ENCODE data around the gene YPEL4. TPM values are rescaled to one million over a fixed set of nuclear protein-coding genes. Genes with fewer than 3 reads are reported as not detected.

Gene YPEL4
- total RNA-seq, 1 experiment from 2014 or later = 0.32 TPM

DNA sequence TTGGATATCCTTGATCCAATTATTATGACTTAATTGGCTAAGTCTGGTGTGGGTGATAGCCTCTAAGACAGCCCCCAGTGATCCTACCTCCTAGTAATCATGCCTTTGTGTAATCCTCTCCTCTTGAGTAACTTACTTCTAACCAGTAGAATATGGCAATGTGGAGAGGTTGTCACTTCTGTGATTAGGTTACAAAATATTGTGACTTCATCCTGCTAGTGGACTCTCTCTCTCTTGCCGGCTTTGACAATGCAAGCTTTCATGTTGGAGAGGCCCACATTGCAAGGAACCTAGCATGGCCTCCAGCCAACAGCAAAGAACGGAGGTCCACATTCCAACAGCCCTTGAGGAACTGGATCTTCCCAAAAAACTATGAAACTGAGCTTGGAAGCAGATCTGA lies 19.5 kb downstream of the YPEL4 start (continued):
- no peak for TF ChIP-seq ZNF274 (IDR thresholded peaks at IDR 0.05; ENCODE audit: low read depth, low read length)
- TF ChIP-seq EGR1 (IDR thresholded peaks at IDR 0.05; ENCODE audit: low read depth) = no peak
- TF ChIP-seq CBX3 (IDR thresholded peaks at IDR 0.05; ENCODE audit: low read depth) = no peak
- no peak for TF ChIP-seq EZH2phosphoT487 (IDR thresholded peaks at IDR 0.05; ENCODE audit: borderline replicate concordance)
- no peak for TF ChIP-seq ZFX (IDR thresholded peaks at IDR 0.05)

GRCh38 chr11:57626895-57627294 lies 22.8 kb downstream of the YPEL4 start:
- no peaks in the 10 kb centered on the region for H3K4me1 ChIP-seq (ENCODE audit: control insufficient read depth in 1 of 2, insufficient read depth in 2 of 2, low read length in 2 of 2)
- no peak overlapping the region for H3K9ac ChIP-seq (ENCODE audit: low read length)
- H3K4me3 ChIP-seq (replicated peaks in 1 of 2; ENCODE audit: low read depth in 1 of 2, low read length in 2 of 2) = no peak overlapping the region
- DNase-seq (ENCODE audit: low read depth, low spot score) (no peak), ATAC-seq (no peak)
- H2AFZ ChIP-seq (ENCODE audit: low read depth, low read length, poor library complexity, severe bottlenecking) = no peak overlapping the region
- no TSS peak for BruUV-seq (replicated peaks)
- H3K27me3 ChIP-seq (ENCODE audit: insufficient read depth, low read length) = peaks cover 3% of the 10 kb centered on the region; the same call in 1 of the 2 replicates
- no peak overlapping the region for H3K4me2 ChIP-seq (ENCODE audit: low read length)
- H3K79me2 ChIP-seq (ENCODE audit: insufficient read depth, low read length) = no peaks in the 10 kb centered on the region
- no peaks in the 10 kb centered on the region for H3K9me2 ChIP-seq (ENCODE audit: insufficient read depth)
- ChIA-PET POLR2A (no interaction called here), CTCF (interaction anchor here (1.3 kb wide), 1 partner anchor 13 kb away, joined by 3 read pairs; no protein-coding TSS in a partner anchor), RAD21 (ENCODE audit: low non-redundant PET in 1 of 2, low total read pairs in 2 of 2, uncharacterized antibody in 2 of 2, unreplicated experiment in 2 of 2) (no interaction called here)
- no peaks in the 10 kb centered on the region for H3K9me3 ChIP-seq (ENCODE audit: control insufficient read depth in 1 of 2, insufficient read depth in 1 of 2, low read depth in 1 of 2, low read length in 2 of 2)
- no peaks in the 10 kb centered on the region for H3K36me3 ChIP-seq (ENCODE audit: control insufficient read depth in 1 of 2, insufficient read depth in 2 of 2, low read length in 2 of 2)
- TF ChIP-seq POLR2A (IDR thresholded peaks at IDR 0.05; ENCODE audit: borderline replicate concordance, extremely low read depth, insufficient read depth, insufficient read length) (no peak), CTCF (IDR thresholded peaks at IDR 0.05 in 2 of 3, conservative IDR thresholded peaks at IDR 0.05 in 1 of 3; ENCODE audit: borderline replicate concordance in 1 of 3, insufficient read depth in 1 of 3, low read depth in 2 of 3, low read length in 2 of 3) (no peak), ELF1 (IDR thresholded peaks at IDR 0.05; ENCODE audit: borderline replicate concordance, low read depth) (no peak), ATF3 (IDR thresholded peaks at IDR 0.05) (no peak), RAD21 (IDR thresholded peaks at IDR 0.05; ENCODE audit: low read depth) (no peak), SIN3A (IDR thresholded peaks at IDR 0.05; ENCODE audit: low read depth) (no peak), SP1 (IDR thresholded peaks at IDR 0.05; ENCODE audit: low read depth) (no peak), POLR2AphosphoS5 (IDR thresholded peaks at IDR 0.05; ENCODE audit: low read depth, low read length) (no peak), REST (IDR thresholded peaks at IDR 0.05; ENCODE audit: low read depth) (no peak), CEBPB (IDR thresholded peaks at IDR 0.05; ENCODE audit: low read depth) (no peak), EZH2phosphoT487 (IDR thresholded peaks at IDR 0.05; ENCODE audit: borderline replicate concordance) (no peak), EGR1 (IDR thresholded peaks at IDR 0.05; ENCODE audit: low read depth) (no peak), CBX3 (IDR thresholded peaks at IDR 0.05; ENCODE audit: low read depth) (no peak), ZFX (IDR thresholded peaks at IDR 0.05) (no peak), JUND (IDR thresholded peaks at IDR 0.05) (no peak)
- TF ChIP-seq, protein P1, sequence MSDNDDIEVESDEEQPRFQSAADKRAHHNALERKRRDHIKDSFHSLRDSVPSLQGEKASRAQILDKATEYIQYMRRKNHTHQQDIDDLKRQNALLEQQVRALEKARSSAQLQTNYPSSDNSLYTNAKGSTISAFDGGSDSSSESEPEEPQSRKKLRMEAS (IDR thresholded peaks at IDR 0.05) = no peak
- no peak overlapping the region for H3K27ac ChIP-seq (ENCODE audit: low read depth, low read length)
- no peaks in the 10 kb centered on the region for H4K20me1 ChIP-seq (ENCODE audit: insufficient read depth)
- intact Hi-C loops (cut with micrococcal nuclease) = no loop called here

Data from HCT116 (cell line).